HG03139 (cell line): Measurements from ENCODE around the gene PIK3R6.

Source experiments
- ATAC-seq: cut with Tn5 transposase; IDR thresholded peaks from one replicate; pipeline ENCODE4 v1.9.1; 2021; ENCODE audit not compliant: unreplicated experiment

Gene PIK3R6

GRCh38 chr17:8755590-8756255 lies 111.8 kb downstream of the PIK3R6 start:
- ATAC-seq: no peak

- no peak for ATAC-seq
These were observed 112.6 kb downstream of the PIK3R6 start for GRCh38 chr17:8754890-8755289.

- ATAC-seq: no peak
These were observed 113.5 kb downstream of the PIK3R6 start for GRCh38 chr17:8753976-8754440.

- no peak for ATAC-seq
These were observed 114.1 kb downstream of the PIK3R6 start for GRCh38 chr17:8753136-8753975.
